GM20431 (cell line): Measurements from ENCODE around the gene NIFK.

Source experiments
- in situ Hi-C: fragments of 300-500 bp; cut with MseI, MboI; formaldehyde crosslinking; loops from one replicate; pipeline ENCODE4 v1.15.0; 2020; ENCODE audit warnings: low sequenced_read_pairs; ENCODE audit not compliant: unreplicated experiment

NIFK gene

DNA sequence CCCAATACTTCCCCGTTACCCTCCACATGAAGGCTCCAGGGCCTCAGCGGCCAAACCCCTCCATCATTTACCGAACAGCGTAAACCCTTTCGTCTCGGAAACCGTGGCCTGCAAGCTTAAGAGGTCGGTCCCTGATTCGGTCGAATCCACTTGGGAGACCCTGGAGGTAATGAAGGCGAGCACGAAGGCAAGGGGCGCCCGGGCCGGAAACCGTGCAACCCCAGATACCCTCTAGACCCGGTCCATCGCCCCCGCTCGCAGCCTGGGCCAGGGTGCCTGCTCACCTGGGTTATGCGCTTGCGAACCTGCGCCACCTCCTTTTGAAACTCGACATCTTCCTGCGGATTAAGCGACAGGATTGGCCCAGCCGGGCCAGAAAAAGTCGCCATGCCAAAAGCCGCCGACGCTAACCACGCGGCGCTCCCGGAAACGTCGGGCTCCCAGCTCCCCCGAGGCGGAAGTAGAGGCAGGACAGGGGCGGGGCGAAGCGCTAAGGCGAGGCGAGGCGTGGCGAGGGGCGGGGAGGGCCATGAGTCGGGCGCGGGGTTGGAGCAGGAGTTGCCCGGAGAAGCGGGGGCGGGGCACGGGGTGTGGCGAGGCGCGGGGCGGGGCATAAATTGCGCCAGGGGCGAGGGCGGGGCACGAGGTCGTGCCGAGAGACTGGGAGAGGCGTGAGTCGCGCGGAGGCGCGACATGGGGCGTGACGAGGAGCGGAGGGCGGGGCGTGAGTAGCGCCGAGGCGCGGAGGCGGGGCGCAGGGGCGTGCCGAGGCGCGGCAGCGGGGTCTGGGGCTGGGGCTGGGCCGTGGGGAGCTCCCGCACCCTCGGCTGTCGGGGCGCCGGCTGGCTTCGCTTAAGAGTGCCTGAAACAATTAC lies at the start of gene NIFK:
Gene NIFK, minus strand, starts transcription at position 414 of the 875 bp plus-strand sequence. Its CDS starts 25 bp downstream, at position 389.
- in situ Hi-C loops, result no loop called here

DNA sequence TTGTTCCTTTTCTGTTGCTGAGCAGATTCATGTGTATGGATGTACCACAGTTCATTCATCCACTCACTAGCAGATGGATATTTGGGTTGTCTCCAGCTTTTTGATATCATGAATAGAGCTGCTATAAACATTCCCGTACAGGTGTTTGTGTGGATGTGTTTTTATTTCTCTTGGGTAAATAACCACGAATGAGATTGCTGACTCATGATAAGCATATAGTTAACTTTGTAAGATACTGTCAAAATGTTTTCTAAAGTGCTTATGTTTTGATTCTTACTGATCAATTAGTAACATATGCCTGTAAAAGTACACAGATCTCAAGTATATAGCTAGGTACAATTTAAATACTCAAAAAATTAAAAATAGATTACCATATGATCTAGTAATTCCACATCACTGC lies 46.5 kb upstream of the NIFK start:
- in situ Hi-C loops, result no loop called here

GRCh38 chr2:121778741-121779487 lies 42.2 kb upstream of the NIFK start:
- in situ Hi-C loops, result no loop called here

- in situ Hi-C loops, result no loop called here
These were observed 41.0 kb upstream of the NIFK start for GRCh38 chr2:121777699-121778058.

DNA sequence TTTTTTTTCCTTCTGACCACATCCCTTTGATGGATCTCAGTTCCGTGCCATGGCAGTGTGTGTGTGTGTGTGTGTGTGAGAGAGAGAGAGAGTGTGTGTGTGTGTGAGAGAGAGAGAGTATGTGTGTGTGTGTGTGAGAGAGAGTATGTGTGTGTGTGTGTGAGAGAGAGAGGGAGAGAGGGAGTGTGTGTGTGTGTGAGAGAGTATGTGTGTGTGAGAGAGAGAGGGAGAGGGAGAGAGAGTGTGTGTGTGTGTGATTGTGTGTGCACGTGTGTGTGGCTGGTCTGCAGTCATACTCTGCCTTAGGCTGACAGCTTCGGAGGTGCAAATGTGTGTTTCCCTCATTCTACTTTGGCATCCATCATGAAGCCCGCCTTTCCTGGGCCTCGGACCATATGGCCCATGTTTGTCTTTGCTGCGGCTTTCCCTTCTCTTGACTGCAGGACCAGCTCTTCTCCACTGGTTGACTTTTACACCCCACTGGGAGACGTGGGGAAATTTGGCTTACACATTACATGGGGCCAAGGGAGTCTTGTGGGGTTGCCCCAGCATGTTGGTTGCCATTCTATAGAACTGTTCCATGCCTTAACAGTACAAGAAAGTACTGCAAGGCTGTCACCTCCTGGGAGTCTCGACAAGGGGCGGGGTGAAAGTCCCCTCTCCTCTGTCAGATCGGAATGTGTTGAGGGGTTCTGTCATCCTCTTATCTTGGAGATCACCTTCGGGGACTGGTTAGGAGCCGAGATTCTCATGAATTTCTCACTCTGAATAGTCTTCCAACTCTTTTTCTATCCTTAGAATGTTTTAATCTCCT lies 40.4 kb upstream of the NIFK start:
- in situ Hi-C loops, result no loop called here

- in situ Hi-C loops, result no loop called here
These were observed 39.7 kb upstream of the NIFK start for GRCh38 chr2:121776361-121776760.

DNA sequence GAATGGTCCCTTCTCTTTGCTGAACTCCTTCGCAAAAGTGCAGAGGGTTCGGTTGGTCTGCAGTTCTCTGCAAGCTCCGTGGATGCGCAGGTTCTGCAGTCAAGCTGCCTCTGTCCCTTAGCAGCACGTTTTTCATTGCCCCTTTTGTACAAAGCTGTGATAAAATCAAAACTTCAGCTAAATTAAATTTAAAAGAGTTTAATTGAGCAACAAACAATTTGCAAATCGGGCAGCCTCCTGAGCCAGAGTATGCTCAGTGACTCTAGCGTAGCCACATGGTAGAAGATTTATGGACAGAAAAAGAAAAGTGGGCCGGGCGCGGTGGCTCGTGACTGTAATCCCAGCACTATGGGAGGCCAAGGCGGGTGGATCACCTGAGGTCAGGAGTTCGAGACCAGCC lies 37.6 kb upstream of the NIFK start:
- in situ Hi-C loops, result no loop called here

- in situ Hi-C loops, result no loop called here
These were observed 35.5 kb upstream of the NIFK start for GRCh38 chr2:121771976-121772742.

- in situ Hi-C loops, result no loop called here
These were observed 31.6 kb upstream of the NIFK start for GRCh38 chr2:121768143-121768755.

DNA sequence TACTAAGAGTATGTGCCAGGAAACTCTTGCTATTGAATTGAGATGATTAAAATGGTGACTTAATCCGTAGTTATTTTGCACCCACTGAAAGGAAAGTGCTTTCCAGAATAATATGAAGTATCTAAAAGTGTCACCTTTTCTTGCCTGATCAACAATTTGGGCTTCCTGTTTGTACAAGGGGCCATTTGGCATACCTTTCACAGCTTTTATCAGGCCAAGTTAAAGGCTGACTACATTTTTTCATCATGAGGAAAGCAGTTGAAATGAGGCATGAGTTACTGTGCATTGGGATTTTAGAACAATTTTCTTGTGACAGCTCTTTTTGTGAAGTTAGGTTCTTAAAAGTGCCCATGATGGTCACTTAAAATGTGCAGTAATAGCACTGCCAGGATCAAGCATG lies 29.9 kb upstream of the NIFK start:
- in situ Hi-C loops, result no loop called here

DNA sequence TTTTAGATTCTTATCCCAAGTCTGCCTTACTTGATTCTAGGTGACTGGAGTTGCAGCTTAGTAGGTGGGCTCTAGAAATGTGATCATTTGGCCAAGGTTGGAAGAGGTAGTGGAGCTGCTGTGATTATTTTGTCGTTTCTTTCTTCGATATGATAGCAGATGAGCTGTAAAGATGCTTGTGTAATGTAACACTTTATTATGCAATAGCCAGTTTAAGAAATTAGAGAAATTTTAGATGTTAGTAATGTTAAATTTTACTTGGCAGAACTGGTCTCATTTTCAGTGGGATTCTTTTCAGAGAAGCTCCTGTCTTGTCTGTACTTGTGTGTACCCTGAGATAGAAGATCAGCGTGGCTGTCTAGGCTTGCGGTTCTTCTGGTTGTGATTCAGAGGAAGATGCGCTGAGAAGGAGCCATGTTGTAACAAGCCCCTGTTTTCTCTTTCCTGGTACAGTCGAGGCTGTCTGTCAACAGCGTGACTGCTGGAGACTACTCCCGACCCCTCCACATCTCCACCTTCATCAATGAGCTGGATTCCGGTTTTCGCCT lies 28.1 kb upstream of the NIFK start:
- in situ Hi-C loops, result no loop called here

DNA sequence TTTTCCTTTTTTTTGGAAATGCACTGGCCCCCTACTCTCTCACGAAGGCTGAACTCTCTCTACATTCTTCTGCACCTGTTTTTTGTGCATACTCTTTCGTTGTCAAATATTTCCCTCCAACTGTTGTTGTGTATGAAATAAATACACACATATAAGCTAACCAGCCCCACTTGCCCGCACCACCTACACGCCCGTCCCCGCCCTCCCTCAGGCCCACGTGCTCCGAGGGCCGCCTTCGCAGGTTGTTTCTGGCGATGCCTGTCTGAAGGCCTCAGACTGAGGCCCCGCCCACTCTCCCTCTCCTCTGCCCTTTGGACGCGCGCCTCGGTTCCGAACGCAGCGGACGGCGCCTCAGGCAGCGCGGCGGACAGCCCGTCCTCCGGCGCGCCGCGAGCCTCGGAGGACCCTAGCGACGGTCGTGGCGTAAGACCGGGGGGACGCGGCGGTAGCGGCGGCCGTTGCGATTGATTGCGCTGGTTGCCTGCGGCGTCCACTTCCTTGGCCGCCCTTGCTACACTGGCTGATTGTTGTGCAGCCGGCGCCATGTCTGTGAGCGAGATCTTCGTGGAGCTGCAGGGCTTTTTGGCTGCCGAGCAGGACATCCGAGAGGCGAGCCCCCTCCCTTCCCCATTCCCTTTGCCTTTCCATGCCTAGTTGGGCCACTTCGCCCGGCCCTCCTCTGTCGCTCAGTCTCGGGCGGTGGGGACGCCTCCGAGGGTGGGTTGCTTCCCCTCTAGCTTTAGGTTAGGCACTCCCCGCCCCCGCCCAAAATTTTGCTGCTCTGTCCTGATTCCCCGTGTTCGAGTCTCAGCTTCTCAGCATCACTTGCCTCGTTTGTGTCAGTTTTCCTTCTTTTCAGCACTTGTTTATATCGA lies 18.8 kb upstream of the NIFK start, which contains the start of gene TSN:
Gene TSN, plus strand, starts transcription at position 415 of the 875 bp plus-strand sequence. Its CDS starts 129 bp downstream, at position 544.
- in situ Hi-C loops, result no loop called here

- in situ Hi-C loops, result no loop called here
These were observed 18.2 kb upstream of the NIFK start for GRCh38 chr2:121754851-121755236.

- in situ Hi-C loops, result no loop called here
These were observed 11.5 kb upstream of the NIFK start for GRCh38 chr2:121748202-121748601.

DNA sequence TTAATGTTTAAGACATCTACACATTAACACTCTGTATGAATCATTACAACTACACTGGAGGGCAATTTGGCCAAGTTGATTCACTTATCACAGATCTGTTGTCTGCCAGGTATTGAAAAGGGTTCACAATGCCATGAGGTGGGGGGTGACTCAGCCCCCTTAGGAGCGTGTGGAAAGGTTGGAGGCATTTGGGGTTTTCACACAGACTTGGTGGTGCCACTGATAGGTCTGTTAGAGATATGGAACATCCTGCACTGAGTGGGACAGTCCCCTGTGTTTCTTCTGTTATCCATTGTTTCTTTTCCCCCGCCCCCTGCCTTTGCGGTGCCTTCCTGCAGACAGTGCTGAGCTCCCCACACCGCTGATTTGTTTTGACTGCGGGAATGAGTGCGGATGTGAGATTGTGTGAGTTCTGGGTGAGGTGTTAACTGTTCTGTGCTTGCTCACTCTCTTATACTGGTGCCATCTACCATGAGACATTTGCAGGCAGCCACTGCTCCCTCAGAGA lies 9.4 kb upstream of the NIFK start:
- in situ Hi-C loops, result no loop called here

- in situ Hi-C loops, result no loop called here
These were observed 4.8 kb upstream of the NIFK start for GRCh38 chr2:121741450-121741849.

GRCh38 chr2:121740973-121741372 lies 4.3 kb upstream of the NIFK start:
- in situ Hi-C loops, result no loop called here

DNA sequence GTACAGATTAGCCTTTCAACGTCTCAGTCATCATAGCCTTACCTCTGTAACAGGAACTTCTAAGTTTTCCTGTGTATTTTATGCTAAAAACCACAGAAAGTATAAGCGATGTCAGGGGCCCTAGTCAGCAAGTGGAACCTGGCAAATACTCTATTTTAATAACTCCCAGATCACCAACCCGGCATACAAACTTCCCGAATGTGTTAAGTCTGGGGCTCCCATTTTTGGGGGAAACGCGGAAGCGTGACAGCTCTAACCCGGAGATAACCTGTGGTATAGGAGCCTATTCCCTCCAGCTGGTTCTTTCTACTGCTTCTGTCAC lies 574 bp downstream of the NIFK start:
- in situ Hi-C loops, result no loop called here
